ENCODE results near the gene MROH2A.

MROH2A gene

DNA sequence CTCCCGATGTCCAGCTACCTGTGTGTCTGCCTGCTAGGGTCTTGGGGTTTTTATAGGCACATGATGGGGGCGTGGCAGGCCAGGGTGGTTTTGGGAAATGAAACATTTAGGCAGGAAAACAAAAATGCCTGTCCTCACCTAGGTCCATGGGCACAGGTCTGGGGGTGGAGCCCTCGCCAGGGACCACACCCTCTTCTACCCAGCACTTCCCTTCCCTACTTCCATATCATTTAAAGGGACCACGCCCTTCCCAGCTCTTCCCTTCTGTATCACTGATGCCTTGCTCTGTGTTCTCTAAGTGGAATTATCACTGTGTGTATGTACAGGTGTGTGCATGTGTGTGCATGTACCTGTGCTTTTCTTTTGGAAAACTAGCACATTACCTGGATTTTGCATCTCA lies 11.7 kb upstream of the MROH2A start:
- no peak for DNase-seq

DNA sequence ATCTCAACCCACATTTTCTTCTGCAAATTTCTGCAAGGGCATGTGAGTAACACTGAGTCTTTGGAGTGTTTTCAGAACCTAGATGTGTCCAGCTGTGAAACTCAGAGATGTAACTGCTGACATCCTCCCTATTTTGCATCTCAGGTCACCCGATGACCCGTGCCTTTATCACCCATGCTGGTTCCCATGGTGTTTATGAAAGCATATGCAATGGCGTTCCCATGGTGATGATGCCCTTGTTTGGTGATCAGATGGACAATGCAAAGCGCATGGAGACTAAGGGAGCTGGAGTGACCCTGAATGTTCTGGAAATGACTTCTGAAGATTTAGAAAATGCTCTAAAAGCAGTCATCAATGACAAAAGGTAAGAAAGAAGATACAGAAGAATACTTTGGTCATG lies 10.1 kb upstream of the MROH2A start:
- no peak for DNase-seq

- DNase-seq, result no peak
Measured at GRCh38 chr2:233769260-233769659, 8.9 kb upstream of the MROH2A start.

GRCh38 chr2:233772153-233772552 lies 6.0 kb upstream of the MROH2A start:
- DNase-seq, result no peak

GRCh38 chr2:233772583-233772982 lies 5.5 kb upstream of the MROH2A start:
- DNase-seq, result no peak

DNA sequence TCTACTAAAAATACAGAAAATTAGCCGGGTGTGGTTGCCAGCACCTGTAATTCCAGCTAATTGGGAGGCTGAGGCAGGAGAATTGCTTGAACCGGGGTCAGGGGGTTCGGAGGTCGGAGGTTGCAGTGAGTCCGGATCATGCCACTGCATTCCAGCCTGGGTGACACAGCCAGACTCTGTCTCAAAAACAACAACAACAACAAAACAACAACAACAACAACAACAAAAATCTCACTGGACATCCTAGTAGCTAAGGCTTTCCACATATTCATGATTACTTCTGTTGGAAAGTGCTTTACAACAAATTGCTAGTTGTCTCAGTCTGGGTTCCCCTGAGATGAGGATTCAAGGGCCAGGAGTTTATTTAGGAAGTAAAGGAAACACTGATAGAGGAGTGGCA lies 4.3 kb upstream of the MROH2A start:
- no peak for DNase-seq

GRCh38 chr2:233775414-233775813 lies 2.7 kb upstream of the MROH2A start:
- no peak for DNase-seq

- DNase-seq, result no peak
Measured at GRCh38 chr2:233779722-233780121, 1.6 kb downstream of the MROH2A start.

- DNase-seq, result no peak
Measured at GRCh38 chr2:233780771-233781170, 2.6 kb downstream of the MROH2A start.

- DNase-seq, result no peak
Measured at GRCh38 chr2:233789554-233789953, 11.4 kb downstream of the MROH2A start.

DNA sequence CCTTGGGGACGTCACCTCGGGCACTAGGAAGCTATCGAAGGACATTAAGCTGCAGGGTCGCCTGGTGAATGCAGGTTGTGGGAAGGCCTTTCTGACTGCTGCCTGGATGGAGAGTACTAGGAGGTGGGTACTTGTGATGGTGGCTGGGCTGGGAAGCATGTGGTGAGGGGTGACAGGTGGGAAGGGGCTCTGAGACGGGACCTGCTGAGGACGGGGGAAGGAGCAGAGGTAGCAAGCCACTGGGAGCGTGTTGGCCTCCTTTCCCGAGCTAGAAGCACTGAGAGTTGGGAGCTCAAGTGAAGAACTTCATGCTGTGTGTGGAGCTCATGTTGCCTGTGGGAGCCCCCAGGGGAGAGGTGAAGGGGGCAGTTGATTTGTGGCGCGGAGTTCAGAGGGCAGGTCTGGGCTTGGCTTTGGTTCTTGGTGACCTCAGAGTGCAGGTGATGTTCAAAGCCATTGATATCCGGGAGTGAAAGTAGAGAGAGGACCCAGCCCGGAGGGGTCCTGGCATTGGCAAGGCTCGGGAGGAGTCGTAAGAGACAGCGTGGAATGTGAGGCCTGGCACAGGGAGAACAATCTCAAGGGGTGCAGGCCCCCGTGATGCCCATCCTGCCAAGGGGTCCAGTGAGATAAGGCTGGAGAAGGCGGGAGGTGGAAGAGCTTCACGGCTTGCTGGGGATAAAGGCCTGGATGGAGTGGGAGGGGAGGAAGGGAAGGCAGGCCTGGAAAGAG lies 13.2 kb downstream of the MROH2A start:
- DNase-seq, result no peak

DNA sequence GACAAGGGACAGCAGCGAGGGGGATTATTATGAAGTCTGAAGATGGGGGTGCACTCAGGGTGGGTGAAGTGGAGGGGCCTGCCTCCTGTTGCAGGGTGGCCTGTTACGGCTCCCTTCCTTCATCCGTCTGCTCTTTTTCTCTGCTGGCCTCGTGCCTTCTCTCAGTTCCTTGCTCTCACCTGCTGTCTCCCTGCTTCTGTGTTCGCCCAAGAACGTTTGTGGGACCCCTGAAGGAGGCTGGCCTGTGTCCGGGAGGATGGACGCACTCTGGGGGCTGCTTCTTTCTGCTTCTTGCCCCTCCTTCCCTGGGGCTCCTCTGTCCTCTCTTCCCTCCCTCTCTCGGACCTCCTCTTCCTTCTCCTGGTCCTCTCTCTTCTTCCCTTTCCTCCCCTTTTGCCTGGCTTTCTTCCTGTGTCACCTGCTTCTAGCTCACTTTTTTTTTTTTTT lies 13.8 kb downstream of the MROH2A start:
- DNase-seq, result no peak

DNA sequence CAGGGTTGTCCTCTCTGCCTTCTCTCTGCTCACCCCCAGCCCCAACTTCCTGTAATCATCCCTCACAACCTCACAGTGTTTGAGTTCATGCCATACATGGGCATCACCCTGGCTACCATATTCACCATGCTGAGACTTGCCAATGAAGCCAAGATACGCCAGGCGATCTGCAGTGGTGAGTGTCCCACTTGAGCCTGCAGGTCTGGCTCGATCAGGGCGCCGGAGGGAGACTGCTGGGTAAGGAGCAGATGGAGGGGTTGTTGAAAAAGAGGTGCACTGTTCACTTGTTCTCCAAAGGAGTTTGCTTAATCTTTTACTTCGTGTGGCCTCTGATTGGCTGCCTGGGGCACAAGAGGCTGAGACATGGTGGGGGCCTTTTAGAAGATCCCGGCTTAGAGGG lies 14.6 kb downstream of the MROH2A start:
- no peak for DNase-seq

DNA sequence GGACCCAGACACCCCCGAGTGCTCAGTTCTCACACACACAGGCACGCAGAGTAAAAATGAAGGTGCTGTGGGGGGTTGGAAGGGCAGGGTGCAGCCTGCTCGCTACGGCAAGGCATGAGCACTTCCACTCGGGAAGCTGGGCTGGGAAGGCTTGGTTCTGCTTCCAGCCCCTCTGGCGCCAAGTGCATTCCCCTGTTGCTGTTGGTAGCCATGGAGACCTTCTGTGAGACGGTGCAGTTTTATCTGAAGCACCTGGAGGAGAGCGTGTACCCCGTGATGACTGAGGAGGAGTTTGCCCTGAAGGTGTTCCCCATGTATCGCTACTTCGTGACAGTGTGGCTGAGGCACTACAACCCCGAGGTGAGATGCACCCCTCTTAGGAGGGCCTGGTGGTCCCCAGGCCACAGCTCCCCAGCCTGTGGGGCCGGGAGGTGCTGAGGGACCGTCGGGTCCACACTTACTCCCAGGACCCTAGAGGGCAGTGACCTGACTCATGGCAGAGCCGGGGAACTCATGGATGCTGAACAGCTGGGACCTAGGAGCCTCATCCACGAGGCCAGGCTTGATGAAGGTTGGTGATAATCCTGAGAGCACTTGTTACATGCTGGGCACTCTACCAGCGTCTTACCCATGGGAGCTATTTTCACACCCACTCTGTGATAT lies 15.5 kb downstream of the MROH2A start:
- no peak for DNase-seq

DNA sequence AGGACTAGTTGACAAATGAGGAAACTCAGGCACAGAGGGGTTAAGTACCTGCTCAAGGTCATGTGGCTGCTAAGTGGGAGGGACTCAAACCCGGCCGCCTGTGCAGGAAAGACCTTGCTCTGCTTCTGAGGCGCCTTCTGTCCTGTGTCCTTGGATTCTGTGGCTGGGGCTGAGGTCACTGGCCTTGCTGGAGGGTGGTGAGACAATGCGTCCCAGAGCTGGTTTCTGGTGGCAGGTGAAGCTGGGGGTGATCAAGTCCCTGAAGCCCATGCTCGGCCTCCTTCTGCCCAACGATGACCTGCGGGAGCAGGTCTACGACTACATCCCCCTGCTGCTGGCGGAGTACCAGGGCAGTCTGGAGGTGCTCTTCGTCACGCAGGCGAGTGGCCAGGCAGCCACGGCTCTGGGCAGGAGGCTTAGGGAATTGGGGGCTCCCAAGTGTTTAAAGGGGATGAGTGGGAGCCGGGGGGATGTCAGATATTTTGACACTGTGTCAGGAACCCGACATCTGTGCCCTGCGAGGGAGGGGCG lies 16.1 kb downstream of the MROH2A start:
- no peak for DNase-seq

DNA sequence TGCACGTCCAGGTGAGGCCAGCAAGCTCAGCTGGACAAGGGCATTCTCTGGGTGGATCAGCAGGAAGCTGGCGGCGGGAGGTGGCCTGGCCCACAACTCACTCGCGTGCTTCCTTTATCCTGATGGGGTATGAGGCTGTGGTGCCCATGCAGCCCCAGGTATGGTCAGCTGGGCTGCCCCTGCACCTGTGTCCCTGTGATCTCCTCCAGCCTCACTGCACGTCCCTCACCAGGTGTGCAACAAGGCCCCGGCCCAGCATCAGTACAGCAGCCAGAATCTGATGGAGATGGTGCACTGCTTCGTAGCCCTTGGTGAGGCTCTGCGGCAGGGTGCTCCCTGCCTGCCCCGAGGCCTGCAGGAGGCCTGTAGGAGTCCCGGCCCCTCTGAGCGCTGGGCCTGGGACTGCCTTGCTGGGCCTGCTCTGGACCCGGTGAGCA lies 17.6 kb downstream of the MROH2A start:
- DNase-seq, result no peak

DNA sequence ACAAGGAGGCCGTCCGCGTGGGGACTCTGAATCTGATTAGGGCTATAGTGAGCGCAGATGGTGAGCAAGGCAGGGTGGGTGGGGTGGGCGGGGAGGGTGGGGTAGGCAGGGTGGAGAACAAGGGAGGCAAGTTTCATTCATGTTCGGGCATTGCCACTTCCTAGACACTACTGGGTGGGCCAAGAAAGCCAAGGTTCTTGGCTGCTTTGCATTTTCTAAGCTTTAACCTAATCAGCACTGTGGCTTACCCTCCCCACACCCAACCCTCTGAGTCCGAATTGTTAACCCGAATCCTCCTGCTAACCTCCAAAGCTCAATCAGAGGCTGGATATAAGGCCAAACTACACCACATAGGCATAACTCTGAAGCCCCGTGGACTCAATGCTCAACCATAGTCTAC lies 18.1 kb downstream of the MROH2A start:
- DNase-seq, result no peak

GRCh38 chr2:233798335-233799086 lies 20.4 kb downstream of the MROH2A start:
- no peak for DNase-seq

GRCh38 chr2:233799087-233799665 lies 21.0 kb downstream of the MROH2A start:
- DNase-seq, result no peak

DNA sequence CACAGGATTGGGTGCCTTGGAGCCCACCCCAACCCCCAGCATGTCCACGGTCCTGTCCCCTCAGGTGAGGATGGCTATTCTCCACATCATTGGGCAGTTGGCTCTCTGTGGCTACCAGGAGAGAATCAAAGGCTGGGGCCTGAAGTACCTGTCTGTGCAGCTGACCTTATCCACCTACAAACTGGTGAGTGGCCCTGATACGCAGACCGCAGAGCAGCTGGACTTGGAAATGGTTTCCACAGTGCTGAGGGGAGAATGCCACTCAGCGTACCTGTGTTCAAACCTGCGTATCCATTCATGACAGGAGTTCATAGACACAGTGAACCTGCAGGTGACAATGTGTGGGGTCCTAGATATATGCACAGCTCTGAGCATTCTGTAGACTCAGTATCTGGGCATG lies 21.6 kb downstream of the MROH2A start:
- no peak for DNase-seq

DNA sequence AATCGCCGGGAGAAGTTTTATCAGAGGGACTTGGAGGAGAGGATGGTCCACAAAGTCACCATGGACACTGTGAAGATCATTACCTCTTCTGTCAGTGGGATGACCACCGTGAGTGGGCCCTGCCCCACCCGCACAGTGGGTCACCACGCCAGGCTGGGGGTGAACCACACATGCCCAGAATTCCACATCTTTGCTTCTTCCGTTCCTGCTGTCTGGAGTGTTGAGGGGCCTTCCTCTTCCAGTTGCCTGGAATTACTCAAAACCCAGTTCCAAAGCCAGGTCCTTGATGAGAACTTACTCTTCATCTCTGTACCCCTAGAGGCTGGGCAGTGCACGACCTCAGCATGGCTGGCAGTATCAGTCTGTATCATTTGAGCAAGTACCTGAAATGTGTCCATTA lies 22.1 kb downstream of the MROH2A start:
- DNase-seq, result no peak

- DNase-seq, result no peak
Measured at GRCh38 chr2:233801357-233802131, 23.4 kb downstream of the MROH2A start.

Measured in activated CD4-positive, alpha-beta T cell treated with anti-CD3 and anti-CD28 coated beads, Interleukin-2, amount 50 U/mL, for 1 hour (primary cell).